ENCODE measurements around the gene RABL3.
"Not testable (repeated sequence)": the region's sequence is repeated elsewhere in the genome, so short reads cannot be mapped to it uniquely, and the experiment has no call there.

RABL3 gene

GRCh38 chr3:120742198-120742848, at the start of gene RABL3, which contains the start of gene GTF2E1:
RABL3 (minus strand) TSS chr3:120742516; CDS start chr3:120742507, 9 bp downstream.
GTF2E1 (plus strand) TSS chr3:120742744; CDS start chr3:120750553, 7,809 bp downstream.
- peak; percentile 100 for DNase-seq

GRCh38 chr3:120791913-120792312, 49.6 kb upstream of the RABL3 start:
- no peak for DNase-seq

- DNase-seq, result no peak
Measured at GRCh38 chr3:120791010-120791409, 48.7 kb upstream of the RABL3 start.

GRCh38 chr3:120785832-120786231, 43.5 kb upstream of the RABL3 start:
- DNase-seq, result not testable (repeated sequence)

- DNase-seq, result peak; percentile 96
Measured at GRCh38 chr3:120780977-120781376, 38.7 kb upstream of the RABL3 start.

GRCh38 chr3:120778776-120779175, 36.5 kb upstream of the RABL3 start:
- peak; percentile 22 for DNase-seq

- DNase-seq, result peak; percentile 45
Measured at GRCh38 chr3:120775411-120775810, 33.1 kb upstream of the RABL3 start.

GRCh38 chr3:120773932-120774331, 31.6 kb upstream of the RABL3 start:
- peak; percentile 48 for DNase-seq

GRCh38 chr3:120772081-120772480, 29.8 kb upstream of the RABL3 start:
- no peak for DNase-seq

- DNase-seq, result no peak
Measured at GRCh38 chr3:120770891-120771290, 28.6 kb upstream of the RABL3 start.

GRCh38 chr3:120769436-120769835, 27.1 kb upstream of the RABL3 start:
- no peak for DNase-seq

- no peak for DNase-seq
Measured at GRCh38 chr3:120767106-120767505, 24.8 kb upstream of the RABL3 start.

- no peak for DNase-seq
Measured at GRCh38 chr3:120766576-120766975, 24.3 kb upstream of the RABL3 start.

GRCh38 chr3:120765830-120766493, 23.6 kb upstream of the RABL3 start:
- DNase-seq, result no peak

GRCh38 chr3:120764206-120764605, 21.9 kb upstream of the RABL3 start:
- no peak for DNase-seq

- DNase-seq, result no peak
Measured at GRCh38 chr3:120763601-120764000, 21.3 kb upstream of the RABL3 start.

GRCh38 chr3:120762615-120763014, 20.3 kb upstream of the RABL3 start:
- DNase-seq, result no peak

GRCh38 chr3:120758551-120758950, 16.2 kb upstream of the RABL3 start:
- not testable (repeated sequence) for DNase-seq

- DNase-seq, result no peak
Measured at GRCh38 chr3:120756061-120756460, 13.7 kb upstream of the RABL3 start.

- DNase-seq, result peak; percentile 11
Measured at GRCh38 chr3:120753810-120754209, 11.5 kb upstream of the RABL3 start.

- DNase-seq, result no peak
Measured at GRCh38 chr3:120752865-120753264, 10.5 kb upstream of the RABL3 start.

- DNase-seq, result no peak
Measured at GRCh38 chr3:120752230-120752629, 9.9 kb upstream of the RABL3 start.

GRCh38 chr3:120749843-120750242, 7.5 kb upstream of the RABL3 start:
- DNase-seq, result no peak

GRCh38 chr3:120745466-120745865, 3.1 kb upstream of the RABL3 start:
- DNase-seq, result no peak

Measured in MV-4-11 (cell line).